ENCODE measurements around the gene LCE1E.

DNA sequence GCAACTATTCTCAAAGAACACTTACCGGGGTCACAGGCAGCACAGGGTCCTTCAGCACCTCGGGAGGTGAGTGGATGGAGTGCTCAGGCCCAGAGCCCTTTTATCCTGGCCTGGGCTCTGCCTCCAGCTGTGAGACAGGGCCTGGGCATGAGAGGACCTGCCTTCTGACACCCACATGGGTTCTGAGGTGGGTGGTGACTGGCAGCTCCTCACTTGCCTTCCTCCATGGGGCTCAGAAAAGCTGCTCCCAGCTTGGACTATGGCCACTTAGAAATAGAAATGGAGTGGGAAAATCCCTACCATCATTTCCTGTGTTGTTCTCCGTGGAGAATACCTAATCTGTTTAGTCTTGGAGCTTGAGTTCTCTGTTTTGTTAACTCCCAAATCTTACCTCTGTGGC, 20.5 kb downstream of the LCE1E start, which contains the start of gene LCE1C:
- TF ChIP-seq, protein P1, sequence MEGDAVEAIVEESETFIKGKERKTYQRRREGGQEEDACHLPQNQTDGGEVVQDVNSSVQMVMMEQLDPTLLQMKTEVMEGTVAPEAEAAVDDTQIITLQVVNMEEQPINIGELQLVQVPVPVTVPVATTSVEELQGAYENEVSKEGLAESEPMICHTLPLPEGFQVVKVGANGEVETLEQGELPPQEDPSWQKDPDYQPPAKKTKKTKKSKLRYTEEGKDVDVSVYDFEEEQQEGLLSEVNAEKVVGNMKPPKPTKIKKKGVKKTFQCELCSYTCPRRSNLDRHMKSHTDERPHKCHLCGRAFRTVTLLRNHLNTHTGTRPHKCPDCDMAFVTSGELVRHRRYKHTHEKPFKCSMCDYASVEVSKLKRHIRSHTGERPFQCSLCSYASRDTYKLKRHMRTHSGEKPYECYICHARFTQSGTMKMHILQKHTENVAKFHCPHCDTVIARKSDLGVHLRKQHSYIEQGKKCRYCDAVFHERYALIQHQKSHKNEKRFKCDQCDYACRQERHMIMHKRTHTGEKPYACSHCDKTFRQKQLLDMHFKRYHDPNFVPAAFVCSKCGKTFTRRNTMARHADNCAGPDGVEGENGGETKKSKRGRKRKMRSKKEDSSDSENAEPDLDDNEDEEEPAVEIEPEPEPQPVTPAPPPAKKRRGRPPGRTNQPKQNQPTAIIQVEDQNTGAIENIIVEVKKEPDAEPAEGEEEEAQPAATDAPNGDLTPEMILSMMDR (IDR thresholded peaks at IDR 0.05), result no peak
- TF ChIP-seq POLR2AphosphoS5 (IDR thresholded peaks at IDR 0.05; ENCODE audit: low read depth, low read length), result no peak

All from Panc1 (cell line).